ENCODE measurements around the gene DOK4.
"Not testable (repeated sequence)": the region's sequence is repeated elsewhere in the genome, so short reads cannot be mapped to it uniquely, and the experiment has no call there.

Gene DOK4

DNA sequence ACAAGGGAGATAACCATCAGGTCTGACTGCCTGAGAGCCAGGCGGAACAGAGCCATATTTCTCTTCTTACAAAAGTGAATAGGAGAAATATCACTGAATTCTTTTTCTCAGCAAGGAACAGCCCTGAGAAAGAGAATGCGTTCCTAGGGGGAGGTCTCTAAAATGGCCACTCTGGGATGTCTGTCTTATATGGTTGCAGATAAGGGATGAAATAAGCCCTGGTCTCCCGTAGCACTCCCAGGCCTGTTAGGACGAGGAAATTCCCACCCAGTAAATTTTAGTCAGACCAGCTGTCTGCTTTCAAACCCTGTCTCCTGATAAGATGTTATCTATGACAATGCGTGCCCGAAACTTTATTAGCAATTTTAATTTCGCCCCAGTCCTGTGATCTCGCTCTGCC lies 46.3 kb downstream of the DOK4 start:
- DNase-seq = not testable (repeated sequence)

DNA sequence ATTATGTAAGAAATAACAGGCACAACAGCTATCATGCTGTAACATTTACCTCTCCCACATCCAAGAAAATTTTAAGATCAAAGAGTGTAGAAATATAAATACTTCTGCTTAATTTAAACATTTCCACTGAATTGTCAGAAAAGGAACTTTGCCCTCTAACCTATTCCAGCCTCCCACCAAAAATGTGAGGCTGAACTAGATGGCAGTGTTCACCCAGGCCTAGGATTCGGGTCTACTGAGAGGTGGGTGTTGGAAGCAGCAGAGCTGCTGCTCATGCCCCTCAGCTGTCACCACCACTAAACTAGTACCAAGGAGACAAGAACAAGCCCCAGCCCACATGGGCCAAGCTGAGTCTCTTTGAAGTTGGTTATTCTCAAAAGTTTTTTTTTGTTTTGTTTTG lies 50.5 kb downstream of the DOK4 start:
- DNase-seq = no peak

DNA sequence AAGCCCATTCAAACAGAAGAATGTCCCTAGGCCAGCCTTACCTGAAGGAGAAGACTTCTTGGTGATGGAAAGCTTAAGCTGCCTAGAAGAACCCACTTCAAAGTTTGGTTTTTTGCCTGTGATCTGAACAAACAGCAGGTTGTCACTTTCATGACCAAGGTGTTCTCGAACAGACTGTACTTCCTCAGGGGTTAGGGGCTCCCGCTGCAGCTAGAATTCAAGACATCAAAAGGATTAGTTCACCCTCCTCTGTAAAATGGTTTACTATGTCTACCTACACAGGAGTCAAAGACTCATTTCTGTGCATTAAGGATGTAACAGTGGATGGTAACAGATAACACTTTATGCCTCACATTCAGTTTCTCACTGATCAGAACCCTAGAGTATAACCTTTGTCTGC lies 52.3 kb downstream of the DOK4 start:
- no peak for DNase-seq

DNA sequence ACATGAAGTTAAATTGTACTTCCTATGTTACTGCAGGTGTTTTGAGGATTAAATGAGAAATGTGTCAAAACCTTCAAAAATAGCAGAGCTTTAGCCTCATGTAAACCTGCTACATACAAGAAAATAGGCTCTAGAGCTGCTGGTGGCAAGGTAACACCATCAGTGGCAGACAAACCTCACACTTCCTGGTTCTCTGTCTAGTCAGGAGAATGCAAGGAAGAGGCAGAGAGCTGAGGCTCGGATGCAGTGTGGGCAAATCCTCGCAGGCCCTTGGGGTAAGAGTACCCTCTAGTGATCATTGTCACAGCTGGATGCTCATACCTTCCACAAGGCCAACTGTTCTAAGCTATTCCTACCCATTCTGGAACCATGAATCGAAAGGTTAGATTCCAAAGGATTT lies 53.3 kb downstream of the DOK4 start:
- DNase-seq = no peak

DNA sequence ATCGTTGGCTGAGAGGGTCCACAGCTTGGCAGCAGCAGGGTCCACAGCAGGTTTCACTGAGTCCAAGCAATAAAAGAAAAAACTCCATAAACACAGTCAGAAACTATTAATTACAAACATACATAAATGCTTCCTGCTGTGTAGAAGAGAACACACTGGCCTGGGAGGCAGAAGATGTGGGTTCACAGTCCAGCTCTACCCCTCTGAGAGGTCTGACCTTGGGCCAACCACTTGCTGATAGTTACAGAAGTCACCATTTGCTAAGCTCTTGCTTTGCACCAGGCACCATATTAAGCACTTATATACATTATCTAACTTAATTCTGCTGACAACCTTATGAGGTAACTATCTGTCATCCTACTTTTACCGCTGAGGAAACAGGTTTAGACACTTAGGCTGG lies 53.8 kb downstream of the DOK4 start:
- no peak for DNase-seq

DNA sequence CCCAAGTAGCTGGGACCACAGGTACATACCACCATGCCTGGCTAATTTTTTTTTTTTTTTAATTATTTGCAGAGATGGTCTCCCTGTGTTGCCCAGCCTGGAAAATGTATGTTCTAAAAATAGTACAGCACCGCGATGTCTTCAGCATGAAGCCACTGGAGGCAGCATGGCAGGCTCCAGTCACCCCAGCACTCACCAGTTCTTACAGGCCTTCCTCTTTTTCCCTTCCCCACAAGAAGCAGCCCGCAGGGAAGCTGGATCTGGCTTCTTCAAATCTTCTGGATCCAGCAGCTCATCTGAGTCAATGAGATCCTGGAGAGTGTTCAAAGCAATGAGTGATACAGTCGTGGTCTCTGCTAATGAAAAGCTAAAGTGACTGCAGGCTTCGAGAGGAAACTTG lies 55.3 kb downstream of the DOK4 start:
- DNase-seq = no peak

DNA sequence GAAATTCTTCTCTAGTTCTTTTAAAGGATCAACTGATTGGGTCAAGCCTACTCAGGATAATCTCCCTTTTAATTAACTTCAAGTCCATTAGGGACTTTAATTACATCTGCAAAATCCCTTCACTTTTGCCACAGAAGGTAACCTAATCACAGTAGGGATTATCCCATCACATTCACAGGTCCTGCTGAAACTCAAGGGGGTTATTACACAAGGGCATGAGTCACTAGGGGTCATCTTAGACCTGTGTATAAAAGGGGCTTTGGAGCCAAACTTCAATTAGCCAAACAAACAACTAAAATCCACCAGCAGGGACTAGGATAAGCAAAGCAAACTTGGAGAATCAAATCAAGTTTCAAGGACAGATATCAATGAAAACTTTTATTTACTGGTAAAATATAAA lies 58.5 kb downstream of the DOK4 start:
- no peak for DNase-seq

DNA sequence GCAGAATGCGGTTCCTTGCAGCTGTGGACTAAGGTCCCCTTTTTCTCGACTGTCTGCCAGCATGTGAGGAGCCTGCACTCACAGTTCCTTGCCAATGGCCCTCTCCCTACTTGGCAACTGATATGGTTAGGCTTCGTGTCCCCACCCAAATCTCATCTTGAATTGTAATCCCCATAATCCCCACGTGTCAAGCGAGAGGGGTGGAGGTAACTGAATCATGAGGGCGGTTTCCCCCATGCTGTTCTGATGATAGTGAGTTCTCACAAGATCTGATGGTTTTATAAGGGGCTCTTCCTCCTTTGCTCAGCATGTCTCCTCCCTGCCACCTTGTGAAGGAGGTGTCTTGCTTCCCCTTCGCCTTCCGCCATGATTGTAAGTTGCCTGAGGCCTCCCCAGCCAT lies 59.0 kb downstream of the DOK4 start:
- DNase-seq = no peak

DNA sequence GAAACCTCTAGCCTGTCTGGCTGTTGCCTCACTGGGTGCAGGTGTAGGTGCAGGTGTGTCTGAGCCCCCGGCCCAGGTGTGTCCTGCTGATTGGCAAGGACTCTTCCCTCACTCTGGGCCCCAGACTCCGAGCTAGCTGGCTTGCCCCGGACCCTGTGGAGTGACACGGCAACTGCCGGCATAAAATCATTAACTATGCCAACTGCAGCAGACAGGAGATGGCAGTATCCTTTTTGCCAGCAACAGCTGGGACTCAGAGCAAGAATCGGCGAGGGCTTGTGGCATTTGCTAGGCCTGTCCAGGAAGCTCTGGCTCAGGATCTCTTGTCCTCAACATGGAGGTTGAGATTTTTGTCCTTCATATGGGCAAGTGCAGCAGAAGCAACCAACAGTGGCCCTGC lies 59.9 kb downstream of the DOK4 start:
- DNase-seq = no peak

DNA sequence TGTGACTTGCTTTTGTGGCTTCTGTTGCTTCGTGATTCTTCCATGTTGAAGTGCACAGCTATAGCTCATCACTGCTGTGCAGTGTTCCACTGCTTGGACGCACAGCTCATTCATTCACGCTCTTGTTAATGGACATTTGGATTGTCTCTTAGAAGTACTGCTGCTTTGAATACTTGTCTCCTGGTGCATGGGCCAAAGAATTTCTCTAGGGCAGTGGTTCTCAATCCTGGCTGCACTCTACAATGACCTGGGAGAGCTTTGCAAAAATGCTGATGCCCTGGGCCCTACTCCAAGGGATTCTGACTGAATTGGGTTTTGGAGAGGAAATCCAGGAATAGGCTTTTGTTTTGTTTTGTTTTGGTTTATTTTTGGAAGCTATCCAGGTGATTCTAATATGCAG lies 61.7 kb downstream of the DOK4 start:
- DNase-seq = no peak

DNA sequence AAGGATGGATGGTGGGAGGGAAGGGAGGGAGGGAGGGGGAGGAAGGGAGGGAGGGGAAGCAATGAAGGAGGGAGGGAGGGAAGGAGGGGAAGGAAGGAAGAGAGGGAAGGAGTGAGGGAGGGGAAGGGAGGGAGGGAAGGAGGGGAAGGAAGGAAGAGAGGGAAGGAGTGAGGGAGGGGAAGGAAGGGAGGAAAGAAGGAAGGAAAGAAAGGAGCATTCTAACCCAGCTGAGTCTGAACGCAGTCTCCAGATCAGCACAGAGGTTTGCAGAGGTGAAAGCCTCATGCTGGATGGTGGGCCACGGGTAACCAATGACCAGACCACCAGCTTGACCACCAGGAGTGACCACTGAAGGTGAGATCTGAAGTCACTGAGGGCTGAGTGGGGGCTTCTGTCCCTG lies 63.1 kb downstream of the DOK4 start:
- DNase-seq = no peak

DNA sequence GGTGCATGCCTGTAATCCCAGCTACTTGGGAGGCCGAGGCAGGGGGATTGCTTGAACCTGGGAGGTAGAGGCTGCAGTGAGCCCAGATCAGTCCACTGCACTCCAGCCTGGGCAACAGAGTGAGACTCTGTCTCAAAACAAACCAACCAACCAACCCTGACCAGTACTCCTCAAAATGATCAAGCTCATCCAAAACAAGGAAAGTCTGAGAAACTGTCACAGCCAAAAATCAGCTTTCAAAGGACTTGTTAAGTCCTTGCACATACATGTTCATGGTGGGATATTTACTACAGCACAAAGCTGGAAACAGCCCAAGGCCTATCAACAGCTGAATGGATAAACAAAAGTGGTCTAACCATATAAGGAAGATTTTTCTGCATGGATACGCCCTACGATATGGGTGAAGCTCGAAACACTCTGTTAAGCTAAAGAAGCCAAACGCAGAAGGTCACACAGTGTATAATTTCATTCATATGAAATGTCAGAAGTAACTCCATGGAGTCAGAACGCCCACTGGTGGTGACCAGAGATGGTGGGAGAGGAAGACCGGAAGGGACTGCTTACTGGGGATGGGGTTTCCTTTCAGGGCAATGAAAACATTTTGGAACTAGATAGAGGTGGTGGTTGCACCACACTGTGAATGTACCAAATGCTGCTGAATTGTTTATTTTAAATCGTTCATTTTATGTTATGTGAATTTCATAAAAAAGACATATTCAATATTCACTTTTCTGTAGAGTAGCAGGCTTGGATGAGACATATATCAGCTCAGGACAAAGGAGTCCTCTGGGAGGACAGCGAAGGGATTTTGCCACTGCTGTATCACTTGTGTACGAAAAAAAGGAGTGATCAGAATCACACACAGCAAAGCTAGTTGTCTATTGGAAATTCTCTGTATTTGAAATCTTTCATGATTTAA lies 64.0 kb downstream of the DOK4 start:
- DNase-seq = no peak

Data from activated CD8-positive, alpha-beta memory T cell treated with anti-CD3 and anti-CD28 coated beads, Interleukin-2, amount 50 U/mL, for 48 hours (primary cell).